CMK (cell line): ENCODE measurements around the gene SIGLEC14.

Experiments used
- DNase-seq: peaks from one replicate; pipeline ENCODE4 v3.0.0-alpha.2; 2010; ENCODE audit warnings: low read depth

Gene SIGLEC14

DNA sequence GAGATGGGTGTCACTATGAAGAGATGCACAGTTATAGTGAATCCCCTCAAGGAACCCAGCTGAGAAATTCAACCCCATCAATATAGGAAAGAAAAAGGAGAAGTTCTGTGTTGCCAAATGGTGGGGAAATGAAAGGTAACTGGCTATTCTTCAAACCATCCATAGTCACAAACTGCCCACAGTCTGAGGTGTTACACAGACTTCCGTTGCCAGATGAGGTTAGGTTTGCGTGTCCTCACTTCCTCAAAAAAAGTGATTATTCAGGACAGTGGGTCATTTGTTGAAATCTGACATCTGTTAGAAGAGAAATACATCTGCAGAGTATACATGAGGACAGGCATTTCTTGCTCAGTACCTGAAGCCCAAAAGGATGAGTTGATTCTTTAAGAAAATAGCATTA is 25.4 kb downstream of the SIGLEC14 start:
- DNase-seq, result no peak

DNA sequence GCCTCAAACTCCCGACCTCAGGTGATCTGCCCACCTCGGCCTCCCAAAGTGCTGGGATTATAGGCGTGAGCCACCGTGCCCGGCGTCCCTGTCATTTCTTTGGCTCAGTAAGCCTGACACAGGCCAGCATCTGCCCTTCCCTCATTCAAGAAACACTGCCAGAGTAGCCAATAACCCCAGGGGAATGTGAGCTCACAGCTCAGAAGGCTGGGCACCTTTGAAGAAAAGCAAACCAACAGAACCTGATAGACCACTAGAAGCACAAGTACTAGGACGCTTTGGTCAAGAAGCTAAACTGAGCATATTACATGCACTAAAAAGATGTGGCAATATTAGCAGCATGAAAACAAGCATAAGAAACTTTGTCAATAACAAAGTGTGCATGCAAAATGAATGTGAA is 30.6 kb downstream of the SIGLEC14 start:
- no peak for DNase-seq

GRCh38 chr19:51614789-51615188 is 31.8 kb downstream of the SIGLEC14 start:
- no peak for DNase-seq

GRCh38 chr19:51610576-51610975 is 36.0 kb downstream of the SIGLEC14 start:
- DNase-seq, result no peak

DNA sequence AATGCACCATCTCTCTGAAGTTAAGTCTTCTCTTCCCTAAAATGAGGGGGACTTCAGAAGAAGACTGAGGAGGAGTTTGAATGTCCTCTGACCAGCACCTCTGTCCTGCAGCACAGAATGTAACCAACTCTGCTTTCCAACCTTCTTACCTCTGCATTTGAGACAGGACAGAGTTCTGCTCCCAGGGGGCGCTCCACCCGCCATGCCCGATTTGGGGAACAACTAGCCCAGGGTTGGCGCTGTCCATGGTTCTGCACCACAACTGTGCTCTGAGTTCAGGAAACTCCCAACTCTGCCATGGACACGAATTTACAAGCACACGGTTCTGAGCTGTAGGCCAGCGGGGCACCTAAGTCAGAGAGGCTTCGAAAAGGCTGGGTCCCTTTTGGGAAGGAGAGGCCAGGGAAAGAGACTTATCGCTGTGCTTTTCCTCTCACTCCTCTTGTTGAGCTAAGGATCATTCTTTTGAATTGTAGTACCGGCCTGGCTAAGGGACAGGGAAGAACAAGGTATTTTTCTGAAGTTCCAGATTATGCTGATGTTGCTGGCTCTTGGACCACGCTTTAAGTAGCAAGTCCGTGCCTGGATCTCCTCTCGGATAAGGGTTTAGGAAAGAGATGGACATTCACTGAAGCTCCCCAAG is 38.6 kb downstream of the SIGLEC14 start:
- DNase-seq, result peak; percentile 82

DNA sequence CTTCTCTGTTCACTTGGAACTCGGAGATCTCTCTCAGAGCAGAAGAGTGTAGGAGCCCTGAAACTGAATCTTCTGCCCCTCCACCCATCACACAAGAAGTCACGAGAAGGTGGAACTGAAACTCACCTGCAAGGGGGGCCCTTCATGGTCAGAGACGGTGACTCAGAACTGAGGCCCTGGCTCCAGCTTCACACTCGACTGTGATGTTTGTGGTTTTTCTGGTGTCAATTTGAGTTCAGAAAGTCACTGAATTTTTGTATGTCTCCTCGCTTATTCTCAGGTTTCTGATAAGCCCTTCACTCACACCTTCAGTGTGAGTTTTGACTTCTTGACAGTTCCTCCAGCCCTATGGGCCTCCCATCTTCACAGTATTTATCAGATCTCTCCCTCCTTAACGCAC is 39.5 kb downstream of the SIGLEC14 start:
- DNase-seq, result no peak

DNA sequence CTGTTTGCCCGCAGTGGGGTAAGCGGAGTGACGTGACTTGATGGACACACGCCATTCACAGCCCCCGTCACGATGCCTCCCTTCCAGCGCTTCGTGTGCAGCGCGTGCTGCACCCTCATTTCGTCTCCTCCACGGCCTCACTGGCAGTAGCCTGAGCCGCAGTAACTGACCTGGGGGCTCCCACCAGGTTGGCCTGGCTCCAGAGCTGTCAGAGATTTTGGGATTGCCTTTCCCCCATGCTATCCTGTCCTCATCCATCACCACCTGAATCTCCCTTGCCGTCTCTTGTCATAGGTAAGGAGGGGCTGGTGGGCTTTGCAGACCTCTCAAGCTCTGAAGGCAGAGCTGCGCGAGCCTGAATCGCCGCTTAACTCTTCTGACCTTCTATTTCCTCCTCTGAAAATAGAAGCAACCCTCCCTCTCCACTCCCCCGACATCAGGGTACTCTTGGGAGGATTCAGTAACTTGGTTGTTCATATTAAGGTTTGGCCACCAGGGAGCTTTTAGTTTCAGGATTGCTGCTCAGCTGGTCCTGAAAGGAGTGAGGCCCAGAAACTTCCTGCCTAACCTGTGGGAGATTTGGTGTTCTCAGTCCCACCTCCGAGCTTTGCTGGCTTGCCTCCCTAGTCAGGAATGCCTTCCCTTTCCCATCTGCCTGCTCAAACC is 44.3 kb downstream of the SIGLEC14 start:
- no peak for DNase-seq

- no peak for DNase-seq
These were observed 45.6 kb downstream of the SIGLEC14 start for GRCh38 chr19:51600940-51601580.

GRCh38 chr19:51599084-51599483 is 47.5 kb downstream of the SIGLEC14 start:
- no peak for DNase-seq

DNA sequence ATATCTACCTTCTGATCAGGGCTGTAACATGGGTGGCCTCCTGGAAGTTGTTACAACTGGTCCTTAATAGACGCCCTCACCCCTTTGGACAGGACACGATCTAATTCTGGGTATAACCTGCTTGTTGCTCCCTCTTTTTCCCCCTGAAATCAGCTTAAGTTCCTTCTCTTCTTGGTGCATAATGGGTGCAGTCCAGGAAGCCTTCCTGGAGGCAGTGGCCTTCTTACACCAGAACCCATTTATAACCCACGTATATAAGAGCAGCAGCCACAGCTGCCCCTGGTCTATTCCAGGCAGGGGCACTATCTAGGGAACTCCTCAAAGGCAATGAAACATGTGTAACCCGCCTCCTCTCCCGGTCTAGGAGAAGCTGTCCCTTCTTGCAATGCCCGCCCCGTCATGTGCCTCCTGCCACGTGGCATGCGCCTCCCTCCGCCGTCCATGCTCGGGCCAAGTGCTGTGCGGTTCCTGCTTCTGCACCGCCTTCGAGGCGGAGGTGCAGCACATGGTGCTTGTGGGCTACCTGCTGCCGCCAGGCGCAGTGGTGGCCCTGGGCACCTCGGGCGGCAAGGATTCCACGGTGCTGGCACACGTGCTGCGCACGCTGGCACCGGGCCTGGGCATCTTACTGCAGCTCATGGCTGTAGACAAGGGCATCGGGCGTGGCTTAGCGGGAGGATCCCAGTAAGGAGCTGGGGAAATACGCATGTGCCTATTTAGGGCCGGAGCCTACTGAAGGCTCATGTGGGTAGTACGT is 48.3 kb downstream of the SIGLEC14 start:
- DNase-seq, result no peak

DNA sequence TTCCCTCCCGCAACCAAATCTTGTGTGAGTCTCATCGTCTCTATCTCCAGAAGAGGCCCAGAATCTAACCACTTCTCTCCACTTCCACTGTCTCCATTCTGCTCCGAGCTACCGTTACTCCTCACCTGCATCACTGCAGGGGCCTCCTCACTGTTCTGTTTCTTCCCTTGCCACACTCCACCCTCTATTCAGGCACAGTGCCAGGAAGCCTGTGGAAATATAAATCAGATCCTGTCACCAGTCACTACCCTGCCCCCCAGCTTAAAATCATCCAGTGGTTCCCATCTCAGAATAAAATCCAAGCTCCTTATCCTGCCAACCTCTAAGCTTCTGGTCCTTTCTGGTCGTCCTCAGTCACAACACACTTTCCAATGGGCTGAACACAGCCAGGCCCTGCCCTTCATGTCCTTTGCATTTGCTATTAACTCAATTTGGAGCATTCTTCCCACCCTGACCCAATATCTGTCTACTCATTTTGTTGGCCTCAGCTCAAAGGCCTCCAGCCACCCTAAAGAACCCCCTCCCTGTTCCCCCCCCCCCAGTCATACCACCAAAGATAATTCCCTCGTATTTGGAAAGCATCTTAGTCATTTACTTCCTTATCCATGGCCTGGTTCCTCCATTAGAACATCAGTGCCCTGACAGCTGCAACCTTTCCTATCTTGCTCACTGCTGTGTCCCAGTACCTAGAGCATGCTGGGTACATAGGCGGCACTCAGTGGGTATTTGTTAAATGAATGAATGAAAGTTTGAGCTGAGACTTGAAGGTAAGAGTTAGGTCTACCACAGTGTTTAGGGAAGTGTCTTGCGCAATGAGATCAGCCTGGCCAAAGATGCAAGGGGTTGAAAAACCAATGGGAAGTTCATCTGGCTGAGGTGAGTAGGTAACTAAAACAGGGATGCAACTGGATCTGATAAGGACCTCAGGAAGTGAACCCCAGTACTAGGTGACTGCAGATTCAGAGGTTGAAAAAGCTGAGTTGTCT is 51.1 kb downstream of the SIGLEC14 start:
- no peak for DNase-seq

DNA sequence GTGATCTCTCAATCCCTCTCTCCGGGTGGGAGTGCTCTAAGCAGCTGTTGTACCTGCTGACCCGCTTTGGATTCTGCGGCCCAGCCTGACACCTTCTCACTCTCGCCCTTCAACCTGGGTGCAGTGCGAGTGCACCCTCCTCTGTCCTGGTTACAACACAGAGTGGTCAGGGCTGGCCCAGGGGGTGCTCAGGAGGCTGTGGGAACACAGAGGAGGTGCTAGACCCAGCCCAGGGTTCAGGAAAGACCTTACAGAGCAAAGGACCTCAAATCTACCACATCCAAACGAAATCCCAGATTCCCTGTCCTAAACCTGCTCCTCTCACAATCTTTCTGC is 51.9 kb downstream of the SIGLEC14 start:
- DNase-seq, result no peak

DNA sequence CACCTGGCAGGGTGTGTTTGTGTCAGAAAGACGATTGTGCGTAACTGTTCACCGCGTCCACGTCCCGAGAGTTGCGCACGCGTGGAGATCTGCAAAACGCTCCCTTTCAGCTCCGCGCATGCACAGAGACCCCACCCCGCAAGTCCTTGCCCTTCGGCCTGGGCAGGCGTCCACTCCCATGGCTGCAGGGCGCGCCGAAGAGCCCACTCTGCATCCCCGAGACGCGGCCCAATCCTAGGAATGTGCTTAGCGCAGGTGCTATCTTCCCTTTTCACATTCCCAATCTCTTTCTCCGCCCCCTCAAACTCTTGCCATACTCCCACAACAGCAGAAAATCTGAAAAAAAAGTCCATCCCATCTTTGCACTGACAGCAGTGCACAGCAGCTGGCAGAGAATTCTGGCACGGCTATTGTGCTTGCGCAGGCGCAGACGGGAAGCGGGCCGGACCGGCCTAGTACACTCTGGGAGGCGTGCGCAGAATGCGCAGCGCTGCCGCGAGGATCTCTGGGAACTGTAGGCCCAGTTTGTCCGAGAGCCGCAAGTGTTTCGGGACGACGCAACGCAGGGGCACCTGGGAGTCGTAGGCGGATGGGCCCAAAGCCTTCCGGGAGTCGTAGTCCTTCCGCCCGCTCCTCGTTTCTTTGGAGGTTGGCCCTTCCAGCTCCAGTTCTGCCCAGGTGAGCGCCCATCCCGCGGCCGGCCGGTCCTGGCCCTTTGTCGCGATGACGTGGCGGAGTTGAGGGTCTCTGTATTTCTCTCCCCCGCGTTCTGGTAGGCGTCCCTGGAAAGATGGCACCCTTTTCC is 52.5 kb downstream of the SIGLEC14 start:
- peak; percentile 93 for DNase-seq

DNA sequence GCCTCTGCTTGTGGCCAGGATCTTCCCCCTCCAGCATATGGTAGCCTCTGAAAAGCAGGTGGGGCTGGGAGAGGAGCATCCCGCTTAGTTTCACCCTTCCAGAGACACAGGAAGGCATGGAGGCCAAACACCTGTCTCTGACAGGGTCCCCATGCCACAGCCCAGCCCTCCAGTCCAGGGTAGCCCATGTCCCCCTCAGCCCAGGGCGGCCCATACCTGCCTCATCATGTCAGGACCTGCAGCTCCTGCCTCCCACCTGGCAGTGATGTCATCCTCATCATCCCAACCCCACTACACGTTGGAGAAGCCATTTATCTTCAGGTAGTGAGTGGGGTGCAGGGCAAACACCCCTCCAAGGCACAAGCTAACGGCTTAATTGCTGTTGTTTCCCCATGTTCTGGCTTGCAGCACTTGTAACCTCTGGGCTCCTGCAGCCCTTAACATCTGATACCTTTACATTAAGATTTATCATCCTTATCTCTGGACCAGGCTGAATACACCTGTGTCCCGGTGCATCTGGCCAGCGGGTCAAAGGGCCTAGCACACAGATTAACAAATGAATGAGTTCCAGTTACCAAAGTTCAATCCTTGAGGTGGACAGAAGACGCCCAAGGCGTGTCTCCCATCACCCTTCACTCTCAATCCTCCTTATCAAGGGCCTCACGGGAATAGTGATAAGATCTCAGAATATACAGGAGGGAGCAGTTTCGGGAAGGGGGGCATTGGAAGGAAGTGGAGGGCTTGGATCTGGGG is 53.3 kb downstream of the SIGLEC14 start:
- DNase-seq, result no peak
